Ishikawa (cell line): Measurements from ENCODE around the gene AHNAK2.

ENCODE experiments used
- CEBPB ChIP-seq: IDR thresholded peaks from 2 replicates; pipeline ENCODE4 v1.6.1; 2012
- CREB1 ChIP-seq: IDR thresholded peaks from 2 replicates; pipeline ENCODE4 v1.6.1; 2012; ENCODE audit warnings: low read depth
- EGR1 ChIP-seq: IDR thresholded peaks from 2 replicates; pipeline ENCODE4 v1.6.1; 2012
- EP300 ChIP-seq: IDR thresholded peaks from 2 replicates; pipeline ENCODE4 v1.6.1; 2012; ENCODE audit warnings: borderline replicate concordance
- FOXM1 ChIP-seq: IDR thresholded peaks from 2 replicates; pipeline ENCODE4 v1.6.1; 2012; ENCODE audit warnings: low read depth, borderline replicate concordance
- MAX ChIP-seq: IDR thresholded peaks from 2 replicates; pipeline ENCODE4 v1.6.1; 2012
- NFIC ChIP-seq: IDR thresholded peaks from 2 replicates; pipeline ENCODE4 v1.6.1; 2012
- RAD21 ChIP-seq: IDR thresholded peaks from 2 replicates; pipeline ENCODE4 v1.6.1; 2012; ENCODE audit warnings: low read depth
- REST ChIP-seq: IDR thresholded peaks from 2 replicates; pipeline ENCODE4 v1.6.1; 2012; ENCODE audit warnings: low read depth, mild to moderate bottlenecking
- TAF1 ChIP-seq: IDR thresholded peaks from 2 replicates; pipeline ENCODE4 v1.6.1; 2012; ENCODE audit warnings: low read depth, mild to moderate bottlenecking
- TCF12 ChIP-seq: IDR thresholded peaks from 2 replicates; pipeline ENCODE4 v1.6.1; 2012; ENCODE audit warnings: low read depth
- TEAD4 ChIP-seq: IDR thresholded peaks from 2 replicates; pipeline ENCODE4 v1.6.1; 2012
- YY1 ChIP-seq: IDR thresholded peaks from 2 replicates; pipeline ENCODE4 v1.6.1; 2012; ENCODE audit warnings: low read depth
- ZBTB7A ChIP-seq: IDR thresholded peaks from 2 replicates; pipeline ENCODE4 v1.6.1; 2012; ENCODE audit warnings: low read depth
- TF ChIP-seq, protein P1 (sequence below): IDR thresholded peaks from 2 replicates; pipeline ENCODE4 v1.6.1; 2012

AHNAK2 gene

DNA sequence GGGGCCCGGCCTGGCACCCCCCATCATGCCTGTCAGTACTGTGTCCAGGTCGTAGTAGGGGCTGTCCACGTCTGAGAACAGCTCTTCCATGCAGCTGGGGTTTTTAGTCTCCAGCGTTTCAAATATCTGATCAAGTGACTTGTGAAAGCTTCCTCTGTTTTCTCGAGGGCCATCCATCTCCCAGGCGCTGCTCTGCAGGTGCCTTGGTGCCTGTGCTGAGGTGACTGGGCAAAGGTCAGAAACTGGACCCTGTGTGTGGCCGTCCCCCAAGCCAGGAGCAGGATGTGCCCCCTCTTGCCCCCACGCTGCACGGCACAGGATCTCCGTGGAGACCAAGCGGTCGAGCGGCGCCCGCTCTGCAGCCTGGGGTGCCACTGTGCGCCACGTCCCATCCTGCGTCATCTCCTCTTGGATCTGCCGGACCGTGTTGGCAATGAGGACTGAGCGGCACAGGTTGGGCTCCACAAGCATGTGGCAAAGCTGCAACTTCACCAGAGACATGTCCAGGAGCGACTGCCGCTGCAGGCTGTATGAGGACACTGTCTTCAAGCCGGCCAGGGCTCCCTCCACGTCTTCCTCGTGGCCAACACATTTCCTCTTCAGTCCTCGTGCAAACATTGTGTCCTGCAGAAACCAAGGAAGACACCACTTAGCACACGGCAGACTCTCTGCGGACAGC, 33.3 kb upstream of the AHNAK2 start:
- TF ChIP-seq YY1 (no peak), CREB1 (no peak), EP300 (no peak), TEAD4 (no peak), CEBPB (no peak), FOXM1 (no peak), ZBTB7A (no peak), RAD21 (no peak), REST (no peak), TCF12 (no peak), NFIC (no peak), EGR1 (no peak), TAF1 (no peak), MAX (no peak)
- TF ChIP-seq, protein P1, sequence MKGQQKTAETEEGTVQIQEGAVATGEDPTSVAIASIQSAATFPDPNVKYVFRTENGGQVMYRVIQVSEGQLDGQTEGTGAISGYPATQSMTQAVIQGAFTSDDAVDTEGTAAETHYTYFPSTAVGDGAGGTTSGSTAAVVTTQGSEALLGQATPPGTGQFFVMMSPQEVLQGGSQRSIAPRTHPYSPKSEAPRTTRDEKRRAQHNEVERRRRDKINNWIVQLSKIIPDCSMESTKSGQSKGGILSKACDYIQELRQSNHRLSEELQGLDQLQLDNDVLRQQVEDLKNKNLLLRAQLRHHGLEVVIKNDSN: no peak

- no peak for TF ChIP-seq EP300
- TF ChIP-seq, protein P1: no peak
- TF ChIP-seq YY1: no peak
- TF ChIP-seq CEBPB: no peak
- TF ChIP-seq TEAD4: no peak
- TF ChIP-seq RAD21: no peak
- no peak for TF ChIP-seq REST
- no peak for TF ChIP-seq EGR1
- TF ChIP-seq MAX: no peak
- no peak for TF ChIP-seq ZBTB7A
- no peak for TF ChIP-seq FOXM1
- no peak for TF ChIP-seq NFIC
- TF ChIP-seq TAF1: no peak
- no peak for TF ChIP-seq TCF12
- no peak for TF ChIP-seq CREB1
Measured at GRCh38 chr14:105010891-105011291, 32.7 kb upstream of the AHNAK2 start.

GRCh38 chr14:105010106-105010505, 31.9 kb upstream of the AHNAK2 start:
- TF ChIP-seq ZBTB7A: no peak
- no peak for TF ChIP-seq CREB1
- no peak for TF ChIP-seq REST
- TF ChIP-seq, protein P1: no peak
- TF ChIP-seq TAF1: no peak
- TF ChIP-seq RAD21: no peak
- no peak for TF ChIP-seq NFIC
- TF ChIP-seq MAX: no peak
